ENCODE results near the gene HCFC1R1.

HCFC1R1 gene

GRCh38 chr16:2975161-2975795 lies 48.5 kb downstream of the HCFC1R1 start:
- DNase-seq (ENCODE audit: low spot score), result no peak

- DNase-seq (ENCODE audit: low spot score), result no peak
Measured at GRCh38 chr16:2974319-2975056, 49.3 kb downstream of the HCFC1R1 start.

GRCh38 chr16:2973605-2974318 lies 50.0 kb downstream of the HCFC1R1 start:
- DNase-seq (ENCODE audit: low spot score), result no peak

GRCh38 chr16:2973093-2973492 lies 50.6 kb downstream of the HCFC1R1 start:
- no peak for DNase-seq (ENCODE audit: low spot score)

All from ecto neural progenitor cell (in vitro differentiated cells).